GM21737 (cell line): ENCODE results near the gene RANBP3.
"Not testable (repeated sequence)": the region's sequence is repeated elsewhere in the genome, so short reads cannot be mapped to it uniquely, and the experiment has no call there.

Experiments used
- ATAC-seq: cut with Tn5 transposase; IDR thresholded peaks from one replicate; pipeline ENCODE4 v1.9.1; 2021; ENCODE audit warnings: mild to moderate bottlenecking, moderate library complexity; ENCODE audit not compliant: unreplicated experiment

The RANBP3 gene

DNA sequence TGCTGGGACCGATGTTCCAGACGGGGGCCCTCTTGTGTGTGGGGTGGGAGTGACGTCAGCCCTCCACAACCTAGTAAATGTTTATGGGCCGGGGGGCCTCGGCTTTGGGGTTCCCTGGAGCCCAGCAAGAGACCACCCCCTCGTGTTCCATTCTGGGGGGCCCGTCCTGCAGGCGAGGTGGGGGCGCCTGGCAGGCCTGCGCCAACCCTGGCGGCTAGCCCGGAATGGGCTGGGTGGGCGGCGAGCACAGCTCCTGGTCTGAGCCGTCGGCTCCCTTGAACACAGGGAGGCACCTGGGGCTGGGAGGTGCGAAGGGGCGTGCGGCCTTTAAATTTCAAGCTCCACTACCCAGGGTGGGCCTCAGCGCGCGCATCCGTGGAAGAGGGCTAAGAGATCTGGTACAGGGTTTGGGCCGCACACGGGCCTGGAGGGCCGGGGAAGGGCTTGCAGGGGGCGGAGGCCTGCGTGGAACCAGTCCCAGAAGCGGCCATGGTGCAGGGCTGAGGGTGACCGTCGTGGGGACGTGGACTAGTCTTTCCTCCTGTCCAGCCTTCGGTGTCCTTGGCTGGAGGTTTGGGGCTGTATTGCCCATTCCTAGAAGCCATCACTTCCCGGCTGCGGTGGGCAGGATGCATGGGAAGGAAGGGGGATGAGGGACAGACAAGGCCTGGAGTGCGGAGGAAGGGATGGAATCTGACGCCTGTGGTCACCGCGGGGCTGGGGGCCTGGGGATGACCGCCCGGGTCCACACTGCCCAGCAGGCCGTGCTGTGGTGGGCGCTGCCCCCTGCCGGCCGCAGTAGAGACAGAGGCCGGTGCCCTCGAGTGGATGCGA is 85.8 kb downstream of the RANBP3 start:
- no peak for ATAC-seq

DNA sequence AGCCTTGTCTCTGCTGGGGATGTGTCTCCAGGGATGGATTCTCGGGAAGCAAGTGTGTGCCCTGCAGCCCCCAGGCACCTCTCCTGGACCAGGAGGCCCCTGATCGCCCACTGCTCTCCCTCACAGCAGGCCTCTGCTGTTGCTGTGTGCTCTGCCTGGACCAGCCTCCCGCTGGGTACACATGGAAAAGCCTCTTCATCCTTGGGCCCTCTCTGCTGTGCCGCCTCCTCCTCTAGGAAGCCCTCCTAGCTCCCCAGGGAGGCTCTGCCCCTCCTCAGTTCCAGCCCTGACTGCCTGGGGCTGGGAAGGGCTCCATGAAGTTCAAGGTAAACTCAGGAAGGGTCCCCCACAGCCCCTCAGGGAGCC is 86.4 kb downstream of the RANBP3 start:
- no peak for ATAC-seq

DNA sequence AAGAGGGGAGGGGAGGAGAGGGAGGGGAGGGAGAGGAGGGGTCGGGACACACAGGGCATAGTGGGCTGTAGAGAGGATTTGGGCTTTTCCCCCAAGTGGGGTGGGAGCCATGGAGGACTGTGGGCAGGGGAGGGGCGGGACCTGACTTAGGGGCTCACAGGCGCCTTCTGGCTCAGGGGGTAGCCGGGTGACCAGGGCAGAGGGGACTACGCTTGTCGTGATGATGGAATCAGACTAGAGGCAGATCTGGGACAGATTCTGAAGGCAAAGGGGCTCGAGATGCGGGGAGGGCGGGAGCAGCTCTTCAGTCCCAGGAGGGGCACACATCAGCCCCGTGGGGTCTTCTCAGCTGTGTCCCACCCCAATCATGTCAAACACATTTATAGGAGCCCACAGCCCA is 87.8 kb downstream of the RANBP3 start:
- ATAC-seq: no peak

DNA sequence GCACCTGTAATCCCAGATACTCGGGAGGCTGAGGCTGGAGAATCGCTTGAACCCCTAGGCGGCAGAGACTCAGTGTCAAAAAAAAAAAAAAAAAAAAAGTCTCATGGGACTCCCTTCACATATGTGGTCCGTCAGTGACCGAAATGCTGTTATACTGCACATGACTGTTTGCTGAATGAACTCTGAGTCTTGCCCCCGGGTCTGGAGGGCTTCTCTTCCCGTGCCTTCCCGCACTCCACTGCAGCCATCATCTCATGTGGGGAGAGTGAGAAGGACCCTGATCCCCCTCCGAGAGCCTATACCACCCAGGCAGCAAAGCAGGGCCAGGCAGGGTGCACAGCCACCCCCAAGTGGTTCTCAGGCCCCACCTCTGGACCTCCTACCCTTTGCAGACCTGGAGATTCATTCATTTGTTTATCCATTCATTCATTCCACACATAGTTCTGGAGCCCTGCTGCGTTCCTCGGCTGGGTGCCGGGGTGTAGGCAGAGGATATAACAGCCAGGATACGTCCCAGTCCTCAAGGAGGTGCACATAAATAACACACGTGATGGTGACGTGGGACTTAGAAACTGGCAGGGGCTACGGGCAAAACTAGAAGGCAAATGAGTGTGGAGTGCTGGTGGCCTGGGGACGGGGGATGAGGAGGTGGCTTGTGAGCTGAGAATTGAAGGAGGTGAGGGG is 88.5 kb downstream of the RANBP3 start:
- ATAC-seq: no peak

DNA sequence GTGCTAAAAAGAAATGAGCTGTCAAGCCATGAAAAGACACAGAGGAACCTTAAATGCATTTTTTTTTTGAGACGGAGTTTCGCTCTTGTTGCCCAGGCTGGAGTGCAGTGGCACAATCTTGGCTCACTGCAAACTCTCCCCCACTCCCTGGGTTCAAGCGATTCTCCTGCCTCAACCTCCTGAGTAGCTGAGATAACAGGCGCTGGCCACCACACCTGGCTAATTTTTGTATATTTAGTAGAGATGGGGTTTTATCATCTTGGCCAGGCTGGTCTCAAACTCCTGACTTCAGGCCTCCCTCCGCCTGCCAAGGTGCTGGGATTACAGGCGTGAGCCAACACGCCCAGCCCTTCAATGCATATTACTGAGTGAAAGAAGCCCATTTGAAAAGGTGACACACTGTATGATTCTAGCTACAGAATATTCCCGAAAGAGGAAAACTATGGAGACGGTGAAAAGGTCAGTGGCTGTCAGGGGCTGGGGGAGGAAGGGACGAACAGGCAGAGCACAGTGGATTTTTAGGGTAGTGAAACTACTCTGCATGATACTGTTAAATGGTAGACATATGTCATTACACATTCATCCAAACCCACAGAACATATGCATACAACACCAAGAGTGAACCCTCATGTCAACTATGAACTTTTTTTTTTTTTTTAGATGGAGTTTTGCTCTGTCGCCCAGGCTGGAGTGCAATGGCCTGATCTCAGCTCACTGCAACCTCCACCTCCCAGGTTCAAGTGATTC is 93.7 kb downstream of the RANBP3 start:
- ATAC-seq: not testable (repeated sequence)

DNA sequence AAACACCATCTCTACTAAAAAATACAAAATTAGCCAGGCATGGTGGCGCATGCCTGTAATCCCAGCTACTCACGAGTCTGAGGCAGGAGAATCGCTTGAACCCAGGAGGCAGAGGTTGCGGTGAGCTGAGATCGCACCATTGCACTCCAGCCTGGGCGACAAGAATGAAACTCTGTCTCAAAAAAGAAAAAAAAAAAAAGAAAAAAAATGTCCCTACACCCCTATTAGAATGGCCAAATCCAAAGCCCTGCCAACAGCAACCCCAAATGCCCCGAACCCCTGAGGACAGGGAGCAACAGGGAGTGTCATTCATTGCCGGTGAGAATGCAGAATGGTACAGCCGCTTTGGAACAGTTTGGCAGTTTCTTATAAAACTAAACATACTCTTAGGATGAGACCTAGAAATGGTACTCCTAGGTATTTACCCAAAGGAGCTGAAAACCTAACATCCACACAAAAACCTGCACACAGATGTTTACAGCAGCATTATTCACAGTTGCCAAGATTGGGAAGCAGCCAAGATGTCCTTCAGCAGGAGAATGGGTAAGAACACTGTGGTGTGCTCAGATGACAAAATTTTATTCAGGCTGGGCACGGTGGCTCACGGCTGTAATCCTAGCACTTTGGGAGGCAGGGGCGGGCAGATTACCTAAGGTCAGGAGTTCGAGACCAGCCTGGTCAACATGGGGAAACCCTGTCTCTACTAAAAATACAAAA is 94.6 kb downstream of the RANBP3 start:
- not testable (repeated sequence) for ATAC-seq

DNA sequence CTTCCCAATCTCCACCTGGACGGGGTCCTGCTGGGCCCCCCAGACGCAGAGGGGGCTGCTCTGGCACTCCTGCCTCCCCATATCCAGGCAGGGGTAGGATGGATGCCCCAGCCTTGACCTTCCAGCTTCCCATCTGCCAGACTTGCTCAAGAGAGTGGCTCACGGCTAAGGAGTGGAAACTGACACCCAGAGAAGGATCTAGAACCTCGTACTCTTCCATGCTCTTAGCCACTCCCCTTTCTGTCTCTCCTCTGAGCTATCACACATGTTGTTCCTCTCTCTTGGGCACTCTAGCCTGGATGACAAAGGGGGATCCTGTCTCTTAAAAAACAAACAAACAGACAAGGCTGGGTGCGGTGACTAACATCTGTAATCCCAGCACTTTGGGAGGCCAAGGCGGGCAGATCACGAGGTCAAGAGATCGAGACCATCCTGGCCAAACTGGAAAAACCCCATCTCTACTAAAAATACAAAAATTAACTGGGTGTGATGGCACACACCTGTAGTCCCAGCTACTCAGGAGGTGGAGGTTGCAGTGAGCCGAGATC is 95.4 kb downstream of the RANBP3 start:
- no peak for ATAC-seq

DNA sequence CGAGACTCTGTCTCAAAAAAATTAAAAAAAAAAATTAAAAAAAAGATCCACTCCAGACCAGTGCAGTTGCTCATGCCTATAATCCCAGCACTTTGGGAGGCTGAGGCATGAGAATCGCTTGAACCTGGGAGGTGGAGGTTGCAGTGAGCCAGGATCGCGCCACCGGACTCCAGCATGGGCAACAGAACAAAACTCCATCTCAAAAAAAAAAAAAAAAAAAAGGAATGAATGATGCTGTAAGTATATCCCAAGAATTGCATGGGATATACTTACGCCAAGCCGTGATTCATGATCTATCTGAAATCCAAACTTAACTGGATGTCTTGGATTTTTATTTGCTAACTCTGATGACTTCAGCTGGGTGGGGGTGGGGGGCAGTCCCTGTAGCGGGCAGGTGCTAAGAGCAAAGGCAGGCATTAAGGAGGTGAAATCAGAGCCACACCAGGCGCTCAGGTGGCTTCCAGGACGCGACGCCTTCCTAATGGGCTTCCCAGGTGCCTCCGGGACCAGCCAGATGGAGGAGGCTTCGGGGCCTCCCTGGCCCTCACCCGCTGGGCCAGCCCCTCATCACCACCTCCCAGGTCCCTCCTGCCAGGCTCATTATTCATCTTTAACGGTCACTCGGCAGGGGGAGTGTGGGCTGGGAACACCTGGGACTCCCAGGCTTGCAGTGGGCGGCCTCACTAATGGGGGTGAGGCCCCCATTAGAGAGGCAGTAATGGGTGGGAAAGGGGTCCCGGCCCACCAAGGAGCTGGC is 96.2 kb downstream of the RANBP3 start:
- ATAC-seq: no peak

DNA sequence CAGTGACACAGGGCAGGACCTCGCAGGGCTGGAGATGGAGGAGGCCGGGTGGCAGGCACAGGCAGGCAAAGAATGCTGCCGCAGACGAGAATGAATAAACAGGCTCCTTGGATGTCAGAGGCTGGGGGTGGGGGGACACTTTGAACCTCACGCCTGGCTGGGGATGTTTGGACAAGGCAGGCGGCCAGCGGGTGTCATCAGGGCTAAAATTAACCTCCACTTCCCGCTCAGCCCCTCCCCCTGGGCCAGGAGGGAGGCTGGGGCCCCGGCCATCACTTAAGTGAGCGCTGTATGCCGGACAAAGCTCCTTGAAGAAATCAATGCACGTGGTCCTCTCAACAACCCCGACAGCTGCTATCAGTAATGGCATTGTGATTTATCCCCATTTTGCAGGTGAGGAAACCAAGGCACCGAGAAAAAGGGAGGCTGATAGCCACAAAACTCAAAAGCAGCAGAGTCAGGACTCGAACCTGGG is 97.3 kb downstream of the RANBP3 start:
- no peak for ATAC-seq

DNA sequence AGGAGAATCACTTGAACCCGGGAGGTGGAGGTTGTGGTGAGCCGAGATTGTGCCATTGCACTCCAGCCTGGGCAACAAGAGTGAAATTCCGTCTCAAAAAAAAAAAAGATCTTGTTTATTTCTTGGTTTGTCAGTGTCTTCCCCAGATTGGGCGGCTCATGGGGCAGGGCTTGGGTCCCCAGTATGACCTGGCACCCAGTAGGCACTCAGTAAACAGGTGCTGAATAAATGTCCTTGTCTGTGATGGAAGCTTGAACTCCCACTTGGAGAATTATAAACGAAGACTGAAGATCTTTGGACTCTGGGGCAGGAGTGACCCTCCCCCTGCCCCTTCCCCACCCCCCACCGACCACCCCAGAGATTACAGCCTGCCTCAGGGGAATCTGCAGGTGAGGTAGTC is 97.7 kb downstream of the RANBP3 start:
- ATAC-seq: no peak

DNA sequence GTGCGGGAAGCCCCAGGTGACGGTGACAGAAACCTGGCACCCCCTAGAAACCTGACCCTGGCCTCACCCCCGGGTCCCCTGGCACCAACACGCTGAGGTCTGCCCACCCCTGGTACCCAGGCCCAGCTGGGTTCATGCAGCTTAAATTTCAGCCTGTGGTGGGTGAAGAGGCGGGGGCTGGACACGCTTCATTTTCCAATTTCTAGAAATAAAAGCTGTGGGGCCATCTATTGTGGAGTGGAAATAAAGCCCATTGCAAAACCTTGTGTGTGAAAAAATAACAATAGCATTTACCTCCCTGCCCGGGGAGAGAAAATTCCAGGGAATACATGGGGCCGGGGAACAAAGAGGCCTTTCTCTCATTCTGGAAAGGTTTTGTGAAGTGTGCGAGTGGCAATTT is 100.1 kb downstream of the RANBP3 start:
- no peak for ATAC-seq

DNA sequence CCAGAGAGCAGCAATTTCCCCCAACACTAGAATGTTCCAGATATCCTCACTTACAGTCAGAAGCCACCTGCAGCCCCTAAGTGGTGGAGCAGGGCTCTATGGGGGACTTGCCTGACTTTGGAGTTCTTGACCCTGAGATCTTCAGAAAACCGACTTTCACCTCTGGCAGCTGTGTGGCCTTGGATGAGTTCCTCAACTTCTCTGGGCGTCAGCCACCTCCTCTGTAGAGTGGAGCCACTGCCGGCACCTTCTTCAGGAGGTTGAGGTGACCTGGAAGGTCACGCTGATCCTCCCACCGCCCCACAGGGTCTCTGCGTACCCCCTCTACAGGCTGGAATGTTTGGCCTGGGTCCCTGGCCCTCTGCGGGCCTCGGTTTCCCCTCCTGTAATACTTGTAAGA is 100.5 kb downstream of the RANBP3 start:
- ATAC-seq: no peak

- ATAC-seq: not testable (repeated sequence)
Measured at GRCh38 chr19:5874496-5874895, 103.4 kb downstream of the RANBP3 start.

DNA sequence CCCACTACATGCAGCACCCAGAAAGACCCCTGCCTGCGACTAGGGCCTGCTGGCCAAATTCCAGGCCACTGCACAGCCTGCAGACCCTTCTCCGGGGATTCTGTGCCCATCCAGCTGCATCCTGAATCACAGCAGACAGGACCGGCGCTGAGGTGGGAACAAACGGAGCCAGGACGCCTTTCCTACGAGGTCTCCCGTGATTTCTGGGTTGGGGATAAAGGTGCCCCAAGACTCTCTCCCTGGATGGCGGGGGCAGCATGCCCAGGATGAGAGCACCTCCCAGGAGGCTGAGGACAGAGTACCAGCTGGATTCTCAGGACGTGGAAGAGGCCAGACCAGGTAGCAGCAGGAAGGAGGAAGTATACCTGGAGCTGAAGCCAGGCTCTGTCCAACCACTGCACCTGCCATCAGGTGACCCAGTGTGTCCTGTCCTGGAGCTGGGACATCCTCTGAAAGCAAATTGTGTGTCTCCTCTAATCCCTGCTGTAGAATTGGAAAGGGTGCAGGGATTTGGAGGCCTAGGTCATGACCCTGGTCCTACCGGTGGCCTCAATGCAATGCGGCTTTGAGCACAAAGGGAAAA is 104.2 kb downstream of the RANBP3 start:
- ATAC-seq: no peak

DNA sequence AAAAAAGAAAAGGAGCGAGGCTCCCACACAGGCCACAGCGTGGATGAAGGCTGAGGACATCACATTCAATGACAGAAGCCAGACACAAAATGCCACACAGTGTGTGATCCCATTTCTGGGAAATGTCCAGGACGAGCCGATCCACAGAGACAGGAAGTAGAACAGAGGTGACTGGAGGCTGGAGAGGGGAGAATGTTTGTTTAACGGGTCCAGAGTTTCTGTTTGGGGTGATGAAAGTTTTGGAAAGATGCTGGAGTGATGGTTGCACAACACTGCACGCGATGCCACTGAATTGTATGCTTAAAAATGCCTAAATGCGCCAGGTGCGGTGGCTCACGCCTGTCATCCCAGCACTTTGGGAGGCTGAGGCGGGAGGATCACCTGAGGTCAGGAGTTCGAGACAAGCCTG is 107.0 kb downstream of the RANBP3 start:
- no peak for ATAC-seq

GRCh38 chr19:5867201-5868136 is 110.5 kb downstream of the RANBP3 start:
- no peak for ATAC-seq
